ENCODE data around the gene COPRS.

Gene COPRS

DNA sequence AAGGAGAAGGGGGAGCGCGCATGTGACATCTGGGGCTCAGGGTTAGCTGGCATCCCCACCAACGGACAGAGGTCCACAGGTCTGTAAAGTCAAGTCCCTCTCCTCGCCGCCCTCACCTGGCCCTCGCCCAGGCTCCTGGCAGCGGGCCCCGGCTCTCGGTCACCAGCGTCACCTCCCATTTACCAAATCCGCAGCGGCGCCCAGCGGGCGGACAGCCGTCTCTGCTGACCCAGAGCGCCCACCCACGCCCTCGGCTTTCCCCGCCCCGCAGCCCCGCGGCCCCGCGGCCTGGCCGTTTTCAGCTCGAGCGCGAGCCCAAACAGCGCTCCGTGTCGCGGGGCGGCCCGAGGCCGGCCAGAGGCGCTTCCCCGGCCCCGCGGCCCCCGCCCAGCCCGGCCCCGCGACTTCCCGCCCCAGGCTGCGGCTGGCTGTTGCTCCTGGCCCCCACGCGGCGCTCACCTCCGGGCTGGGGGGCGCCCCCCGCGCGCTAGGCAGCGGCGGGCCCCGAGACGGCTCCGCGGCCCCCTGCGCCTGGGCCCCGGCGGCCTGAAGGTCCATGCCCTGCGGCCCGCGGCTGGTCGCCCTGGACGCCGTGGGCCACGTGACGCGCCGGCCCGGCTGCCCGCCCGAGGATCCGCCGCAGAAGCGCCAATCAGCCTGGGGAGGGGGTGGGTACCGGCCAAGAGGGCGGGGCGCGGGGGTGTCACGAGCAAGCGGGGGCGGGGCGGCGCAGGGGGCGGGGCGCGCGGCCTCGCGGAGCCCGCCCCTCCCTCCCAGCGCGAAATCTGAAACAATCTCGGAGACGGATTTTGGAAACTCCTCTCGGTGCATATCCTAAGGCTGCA, at the start of gene COPRS:
TSS of gene COPRS (minus strand) at position 603 of the 845 bp plus-strand sequence. CDS start at position 558, 45 bp downstream.
- no peak for FAIRE-seq

DNA sequence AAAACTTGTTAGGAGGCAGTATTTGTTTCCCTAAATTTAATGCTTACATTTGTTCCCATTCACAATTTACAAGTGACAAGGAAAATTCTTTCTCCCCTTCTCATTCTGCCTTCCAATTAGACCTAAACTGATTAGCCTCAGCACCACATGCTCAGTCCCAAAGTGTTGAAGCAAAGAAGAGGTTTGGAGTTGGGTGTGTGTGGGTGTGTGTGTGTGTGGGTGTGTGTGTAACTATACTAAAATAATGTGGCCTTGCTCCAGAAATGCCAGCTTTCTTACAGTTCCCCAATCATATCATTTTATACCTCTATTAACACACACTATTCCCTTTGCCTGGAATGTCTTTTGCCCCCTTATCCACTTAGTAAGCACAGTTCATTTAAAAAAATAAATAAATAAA, 49.3 kb upstream of the COPRS start:
- FAIRE-seq, result no peak

DNA sequence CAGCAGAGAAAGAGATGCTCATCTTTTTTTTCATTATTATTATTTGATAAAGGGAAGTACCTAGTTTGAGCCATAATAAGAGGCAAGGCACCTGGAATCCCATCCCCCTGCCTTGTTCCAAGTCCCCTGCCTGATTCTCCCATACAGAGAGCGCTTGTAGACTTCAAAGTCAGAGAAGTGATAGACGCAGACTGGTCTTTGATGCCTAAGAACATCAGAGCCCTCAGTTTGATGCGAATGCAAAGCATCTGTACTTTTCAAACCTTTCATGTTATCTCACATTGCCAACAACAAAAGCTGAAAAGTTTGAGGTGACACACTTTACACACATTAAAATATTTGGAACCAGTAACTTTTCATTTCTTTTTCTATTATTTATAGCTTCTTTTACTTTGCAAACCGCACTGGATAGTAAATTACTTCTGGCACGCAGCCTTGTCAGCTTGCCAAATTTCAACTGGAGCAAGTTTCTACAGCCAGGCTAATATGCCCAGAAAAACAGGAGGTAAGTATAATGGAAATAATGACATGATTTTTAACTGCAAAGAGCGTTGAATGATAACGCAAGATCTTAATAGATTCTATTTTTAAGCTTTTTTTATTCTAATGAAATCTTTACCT, 48.4 kb upstream of the COPRS start:
- FAIRE-seq, result no peak

GRCh38 chr17:31903401-31903800, 44.4 kb upstream of the COPRS start:
- no peak for FAIRE-seq

DNA sequence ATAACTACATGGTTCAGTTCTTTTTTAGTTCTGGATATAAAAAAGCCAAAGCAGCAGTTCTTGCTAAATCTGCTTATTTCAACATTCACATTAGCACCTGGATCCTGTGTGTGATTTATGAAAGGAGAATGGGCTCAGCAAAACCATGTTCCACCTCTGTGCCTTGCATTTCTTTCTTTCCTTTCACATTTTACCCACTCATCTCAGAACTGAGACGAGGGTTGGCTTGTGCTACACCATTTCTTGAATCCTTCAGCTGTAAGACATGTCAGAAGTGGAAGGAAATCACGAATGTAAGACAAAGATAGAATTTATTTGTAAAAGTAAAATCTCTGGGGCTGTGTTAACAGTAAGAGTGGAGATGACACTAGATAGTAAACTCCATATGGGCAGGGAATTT, 43.6 kb upstream of the COPRS start:
- FAIRE-seq, result no peak

DNA sequence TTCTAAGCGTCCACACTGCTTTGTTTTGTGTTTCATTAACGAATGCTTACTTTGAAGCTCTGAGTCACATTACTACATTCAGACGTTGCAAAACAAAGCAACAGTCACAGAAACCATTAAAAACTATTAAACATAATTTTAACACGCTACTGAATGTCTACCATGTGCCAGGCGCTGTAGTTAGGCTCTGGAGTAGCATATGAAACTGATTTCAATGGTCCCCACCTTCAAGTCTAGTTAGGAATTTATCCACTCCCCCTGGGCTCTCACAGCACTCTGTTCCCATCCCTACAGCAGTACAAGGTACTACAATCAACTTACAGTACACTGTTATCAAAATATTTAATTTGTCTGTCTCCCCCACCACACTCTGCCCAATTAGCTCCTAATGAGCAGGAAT, 41.8 kb upstream of the COPRS start:
- no peak for FAIRE-seq

DNA sequence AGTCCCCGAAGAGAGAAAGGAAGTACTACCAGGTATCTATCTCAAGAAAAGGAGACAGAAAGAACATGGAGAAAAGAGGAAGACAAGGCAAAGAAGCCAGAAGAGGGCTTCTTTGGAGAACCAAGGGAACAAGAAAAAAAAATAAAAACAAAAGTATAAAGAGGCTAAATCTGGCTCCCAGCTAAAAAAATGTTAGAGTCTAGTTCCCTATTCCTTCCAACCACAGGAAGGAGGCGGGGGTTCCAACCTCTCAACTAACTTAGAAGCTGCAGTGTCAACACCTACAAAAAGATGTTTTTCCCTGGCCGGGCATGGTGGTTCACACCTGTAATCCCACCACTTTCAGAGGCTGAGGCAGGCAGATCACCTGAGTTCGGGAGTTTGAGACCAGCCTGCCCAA, 29.1 kb upstream of the COPRS start:
- no peak for FAIRE-seq

GRCh38 chr17:31882571-31882970, 23.5 kb upstream of the COPRS start:
- no peak for FAIRE-seq

DNA sequence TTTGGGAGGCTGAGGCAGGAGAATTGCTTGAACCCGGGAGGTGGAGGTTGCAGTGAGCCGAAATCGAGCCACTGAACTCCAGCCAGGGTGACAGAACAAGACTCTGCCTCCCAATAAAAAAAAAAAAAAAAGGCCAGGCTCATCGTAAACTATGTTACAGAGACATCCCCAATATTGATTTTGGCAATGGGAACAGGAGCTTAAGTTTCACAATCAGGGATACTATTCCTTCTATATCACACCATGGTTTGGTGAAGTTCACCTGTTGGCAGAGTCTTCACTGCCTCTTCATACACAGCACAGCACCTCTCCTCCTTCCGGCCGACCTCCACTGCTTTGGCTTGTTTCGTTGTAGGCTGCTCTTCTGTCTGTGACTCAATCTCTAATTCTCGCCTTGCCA, 21.3 kb upstream of the COPRS start:
- FAIRE-seq, result no peak

GRCh38 chr17:31878703-31879073, 19.6 kb upstream of the COPRS start:
- FAIRE-seq, result no peak

GRCh38 chr17:31877911-31878702, 19.1 kb upstream of the COPRS start:
- no peak for FAIRE-seq

GRCh38 chr17:31877341-31877740, 18.3 kb upstream of the COPRS start:
- FAIRE-seq, result no peak

DNA sequence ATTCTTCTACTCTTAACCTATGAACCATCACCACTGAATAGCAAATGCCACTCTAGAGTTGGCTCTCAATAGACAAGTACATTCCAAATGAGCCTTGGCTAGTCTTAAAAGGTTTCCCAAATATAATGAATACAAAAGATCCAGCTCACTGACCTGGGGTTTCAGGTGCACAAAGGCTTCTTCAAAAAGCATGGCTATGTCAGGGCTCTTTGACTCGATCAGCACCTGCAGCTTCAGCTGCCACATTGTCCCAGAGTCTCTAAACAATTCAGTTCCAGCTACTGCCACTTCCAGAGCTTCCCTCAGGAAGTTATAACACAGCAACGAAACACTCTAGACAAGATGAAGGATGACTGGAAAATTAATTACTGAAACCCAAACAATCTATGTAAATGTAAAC, 16.0 kb upstream of the COPRS start:
- no peak for FAIRE-seq

DNA sequence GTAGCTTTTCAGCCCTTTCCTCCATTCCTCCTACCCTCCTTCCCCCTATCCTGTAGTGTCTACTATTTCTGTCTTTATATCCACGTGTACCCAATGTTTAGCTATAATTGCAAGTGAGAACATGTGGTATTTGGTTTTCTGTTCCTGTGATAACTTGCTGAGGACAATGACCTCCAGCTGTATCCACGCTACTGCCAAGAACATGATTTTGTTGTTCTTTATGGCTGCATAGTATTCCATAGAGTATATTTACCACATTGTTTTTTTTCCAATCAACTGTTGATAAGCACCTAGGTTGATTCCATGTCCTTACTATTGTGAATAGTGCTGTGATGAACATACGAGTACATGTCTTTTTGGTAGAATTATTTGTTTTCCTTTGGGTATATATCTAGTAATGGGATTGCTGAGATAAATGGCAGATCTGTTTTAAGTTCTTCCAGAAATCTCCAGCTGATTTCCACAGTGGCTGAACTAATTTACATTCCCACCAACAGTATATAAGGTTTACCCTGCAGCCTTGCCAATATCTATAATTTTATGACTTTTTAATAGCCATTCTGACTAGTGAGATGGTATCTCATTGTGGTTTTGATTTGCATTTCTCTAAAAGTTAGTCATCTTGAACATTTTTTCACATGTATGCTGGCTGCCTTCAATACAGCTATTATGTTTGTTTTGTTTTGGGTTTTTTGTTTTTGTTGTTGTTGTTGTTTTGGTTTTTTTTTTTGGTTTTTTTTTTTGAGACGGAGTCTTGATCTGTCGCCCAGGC, 10.9 kb upstream of the COPRS start:
- no peak for FAIRE-seq

- no peak for FAIRE-seq
Measured at GRCh38 chr17:31869031-31869430, 10.0 kb upstream of the COPRS start.

DNA sequence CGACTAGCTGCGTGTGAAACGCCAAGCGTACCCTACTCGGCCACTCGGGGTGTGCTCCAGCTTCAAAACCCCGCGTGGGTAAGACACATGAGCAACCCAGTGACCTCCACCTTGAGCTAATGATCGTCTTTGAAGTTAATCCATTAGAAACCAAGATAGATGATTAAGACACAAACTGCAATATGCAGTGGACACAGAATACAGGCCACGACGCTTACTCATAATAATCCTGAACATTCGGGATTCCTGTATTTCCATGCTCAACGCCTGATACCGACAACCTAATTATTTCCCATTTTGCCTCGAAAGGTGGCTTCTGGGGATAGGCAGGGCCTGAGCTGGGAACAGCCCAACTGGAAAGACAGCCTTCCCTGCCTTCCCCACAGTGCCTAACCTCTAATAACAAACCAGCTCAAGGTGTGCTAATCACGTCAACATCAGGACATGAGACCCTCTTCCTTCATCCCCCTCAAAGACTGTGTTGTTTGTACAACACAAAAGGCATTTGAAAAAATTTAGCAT, 504 bp upstream of the COPRS start:
- no peak for FAIRE-seq

DNA sequence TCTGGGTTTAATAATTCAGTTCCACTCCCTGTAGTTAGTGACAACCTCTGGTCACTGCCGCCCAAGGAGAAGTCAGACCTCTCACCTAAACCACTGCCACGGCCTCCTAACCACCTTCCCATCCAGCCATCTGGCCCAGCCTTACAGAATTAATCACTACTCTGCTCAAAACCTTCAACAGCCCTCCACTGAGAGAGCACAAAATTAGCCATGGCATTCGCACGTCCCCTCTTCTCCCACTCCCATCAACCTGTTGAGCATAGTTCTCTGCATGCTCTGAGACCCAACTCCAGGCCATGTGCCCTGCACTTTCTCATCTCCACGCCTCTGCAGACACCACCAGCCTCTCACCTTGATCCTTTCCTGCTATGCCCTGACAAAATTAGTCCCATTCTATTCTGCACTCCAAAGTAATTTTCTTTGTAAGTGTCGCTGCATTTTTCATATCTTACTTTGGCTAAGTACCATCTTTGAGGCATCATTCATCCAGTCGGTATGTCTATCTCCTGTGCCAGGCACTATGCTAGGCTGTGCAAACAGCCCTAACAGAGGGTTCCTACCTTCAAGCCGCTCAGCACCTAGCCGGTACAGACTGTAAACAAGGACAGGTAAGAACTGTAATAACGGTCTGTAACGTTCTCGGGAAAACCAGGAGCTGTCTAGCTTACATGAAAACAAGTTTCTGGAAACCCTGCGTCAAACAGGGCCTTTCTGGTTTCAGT, 963 bp downstream of the COPRS start:
- FAIRE-seq, result no peak

DNA sequence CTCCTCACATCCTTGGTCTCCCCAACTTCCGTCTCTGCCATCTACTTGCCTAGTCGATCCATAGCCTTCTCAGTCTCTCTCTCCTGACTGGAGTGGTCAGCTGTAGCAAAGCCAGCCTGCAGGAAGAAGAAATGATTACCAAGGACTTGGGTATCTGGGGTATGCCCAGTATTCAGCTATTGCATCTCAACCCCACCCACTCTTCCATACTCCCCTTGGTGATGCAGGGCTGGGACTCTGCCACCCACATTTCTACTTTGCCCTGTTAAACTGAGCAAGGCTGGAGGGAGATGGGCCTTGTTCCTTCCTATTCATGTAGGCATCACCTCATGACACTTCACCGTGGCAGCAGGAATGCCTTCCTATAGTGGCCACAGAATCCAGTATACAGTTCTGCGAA, 2.3 kb downstream of the COPRS start:
- no peak for FAIRE-seq

- FAIRE-seq, result no peak
Measured at GRCh38 chr17:31854672-31855071, 4.4 kb downstream of the COPRS start.

- FAIRE-seq, result no peak
Measured at GRCh38 chr17:31853911-31854470, 5.1 kb downstream of the COPRS start.

DNA sequence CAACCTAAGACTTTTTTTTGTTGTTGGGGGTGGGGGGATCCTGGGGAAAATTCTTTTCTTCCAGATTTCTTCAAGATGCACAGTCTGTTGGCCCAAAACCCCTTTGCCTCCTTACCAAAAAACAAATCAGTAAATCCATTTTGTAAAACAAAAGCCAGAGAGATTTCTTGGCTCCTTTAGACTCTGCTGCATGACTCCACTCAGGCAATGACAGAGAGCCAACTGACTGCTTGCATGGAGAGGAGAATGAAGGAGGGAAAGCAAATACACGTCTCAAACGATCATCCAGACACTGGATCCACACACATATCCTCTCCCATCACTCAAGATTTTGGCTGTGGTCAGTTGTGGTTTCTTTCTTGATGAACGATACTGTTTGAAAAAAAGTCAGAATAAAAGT, 13.8 kb downstream of the COPRS start:
- no peak for FAIRE-seq
